H1 (cell line): ENCODE results near the gene GMEB2. TPM values are rescaled to one million over a fixed set of nuclear protein-coding genes. Genes with fewer than 3 reads are reported as not detected.

Source experiments
- EZH2 ChIP-seq: fragments of 200-600 bp; sonication (generic); IDR thresholded peaks from 2 replicates; pipeline ENCODE4 v1.7.1; 2012; ENCODE audit warnings: low read depth, mild to moderate bottlenecking, moderate library complexity, low read length, inconsistent platforms; ENCODE audit not compliant: severe bottlenecking
- GTF2F1 ChIP-seq: IDR thresholded peaks from 2 replicates; pipeline ENCODE4 v1.6.1; 2012; ENCODE audit warnings: low read depth, low read length, improper control_type of control experiment, borderline replicate concordance
- KDM1A ChIP-seq: fragments of 200-600, 300-600 bp; sonication (generic); IDR thresholded peaks from 2 replicates; pipeline ENCODE4 v1.7.1; 2016; ENCODE audit warnings: mild to moderate bottlenecking, low read length, borderline replicate concordance
- RNF2 ChIP-seq: fragments of 200-900, 300-1000 bp; sonication (generic); IDR thresholded peaks from 2 replicates; pipeline ENCODE4 v1.7.1; 2016; ENCODE audit warnings: borderline replicate concordance, low read depth, mild to moderate bottlenecking, antibody characterized with exemption, low read length; ENCODE audit not compliant: poor library complexity, severe bottlenecking; ENCODE audit errors: missing control alignments
- SIN3A ChIP-seq, 2 experiments: IDR thresholded peaks in 1 of 2; conservative IDR thresholded peaks in 1 of 2; 2 replicates each; pipeline ENCODE4 v1.6.1; 2011 to 2012; ENCODE audit warnings: low read length in 2 of 2, improper control_type of control experiment in 1 of 2, low read depth in 1 of 2, mild to moderate bottlenecking in 1 of 2
- SRF ChIP-seq: IDR thresholded peaks from 2 replicates; pipeline ENCODE4 v1.6.1; 2011; ENCODE audit warnings: mild to moderate bottlenecking, low read depth, low read length, moderate library complexity
- TBP ChIP-seq: IDR thresholded peaks from 2 replicates; pipeline ENCODE4 v1.6.1; 2011; ENCODE audit warnings: low read depth, low read length, improper control_type of control experiment
- polyA plus RNA-seq, 7 experiments: library from polyadenylated mRNA; depleted of rRNA in 3 of 7; stranded (reverse) in 5 of 7; unstranded in 2 of 7; fragments of >200 nt in 5 of 7; fragments of 200-250 nt in 2 of 7; gene quantifications; 1 replicate in 5 of 7; 2 replicates in 1 of 7; 4 replicates in 1 of 7; pipeline versions ENCODE4 v1.2.1 to v1.2.3, GENCODE V29; 2011 to 2013; ENCODE audit warnings: missing spikeins in 2 of 7, mixed read lengths in 2 of 7
- total RNA-seq: library from RNA; stranded (reverse); fragmentation: NEBNext Ultra II Directional; extraction: Animal tissue kit (Norgen Biotek cat#: 25700); gene quantifications from 2 replicates; pipeline ENCODE4 v1.2.1, GENCODE V29; 2021

The GMEB2 gene
- total and polyA plus RNA-seq, 2 of the 8 experiments (the other 6 are each of a cell fraction or from before 2014, with no cell fraction given): 12.9 to 14.2 TPM

DNA sequence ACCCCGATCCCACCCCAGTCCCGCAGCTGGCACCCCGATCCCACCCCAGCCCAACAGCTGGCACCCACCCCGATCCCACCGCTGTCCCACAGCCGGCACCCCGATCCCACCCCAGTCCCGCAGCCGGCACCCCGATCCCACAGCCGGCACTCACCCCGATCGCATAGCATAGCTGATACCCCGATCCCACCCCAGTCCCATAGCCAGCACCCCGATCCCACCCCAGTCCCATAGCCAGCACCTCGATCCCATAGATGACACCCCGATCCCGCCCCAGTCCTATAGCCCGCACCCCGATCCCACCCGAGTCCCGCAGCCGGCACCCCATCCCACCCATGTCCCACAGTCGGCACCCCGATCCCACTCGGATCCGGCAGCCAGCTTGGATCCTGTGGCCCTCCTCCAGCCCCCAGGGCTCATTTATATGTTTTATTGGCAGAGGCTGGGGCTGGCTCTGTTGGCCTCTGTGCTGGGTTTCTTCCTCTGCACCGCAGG, 897 bp upstream of the GMEB2 start (continued):
- TF ChIP-seq SIN3A (conservative IDR thresholded peaks at IDR 0.05 in 1 of 2, IDR thresholded peaks at IDR 0.05 in 1 of 2; ENCODE audit: low read depth in 1 of 2, low read length in 2 of 2) (no peak), RNF2 (no peak), SRF (no peak), TBP (no peak), KDM1A (no peak), GTF2F1 (no peak), EZH2 (no peak)
